T-cell (primary cell): ENCODE data around the gene SRRM1. TPM values are rescaled to one million over a fixed set of nuclear protein-coding genes. Genes with fewer than 3 reads are reported as not detected.

Source experiments
- ATAC-seq, 4 experiments: fragments of 200-7000 bp in 3 of 4; fragments of 150-1000 bp in 1 of 4; cut with Tn5 transposase; replicated peaks in 1 of 4; 1 replicate in 3 of 4; 2 replicates in 1 of 4; pipeline ENCODE4 v1.10.0; 2021; ENCODE audit warnings: moderate library complexity in 3 of 4, mild to moderate bottlenecking in 2 of 4, moderate number of reproducible peaks in 1 of 4
- CTCF ChIA-PET, 2 donors: fragments of 300-600 bp; sonication (Branson Sonifier 250); formaldehyde crosslinking; loops; one replicate each; lab custom pipeline; 2022; ENCODE audit warnings: antibody characterized with exemption in 2 of 2; lab: Charles Lee
- POLR2A ChIA-PET, 2 donors: fragments of 300-600 bp; sonication (Branson Sonifier 250); formaldehyde crosslinking; loops; one replicate each; lab custom pipeline; 2022; ENCODE audit warnings: antibody characterized with exemption in 2 of 2; lab: Charles Lee
- DNase-seq, 35 experiments: peaks; one replicate each; pipeline versions ENCODE4 v3.0.0 to v3.0.0-alpha.2; 2013 to 2023
- H3K27ac ChIP-seq: one replicate; pipeline ENCODE4 v1.5.1; 2013; ENCODE audit warnings: low read length
- H3K27me3 ChIP-seq, 2 experiments: replicated peaks in 1 of 2; 1 replicate in 1 of 2; 2 replicates in 1 of 2; pipeline versions ENCODE4 v1.6.1 to v1.7.0; 2013; ENCODE audit warnings: low read length in 1 of 2, mixed read lengths in 1 of 2; ENCODE audit not compliant: control insufficient read depth in 2 of 2, insufficient read depth in 2 of 2; ENCODE audit errors: extremely low read depth in 1 of 2
- H3K36me3 ChIP-seq, 2 donors: 1 replicate in 1 of 2; 2 replicates in 1 of 2; pipeline versions ENCODE4 v1.6.1 to v1.7.0; 2013; ENCODE audit warnings: low read length in 1 of 2; ENCODE audit not compliant: control insufficient read depth in 2 of 2, insufficient read depth in 1 of 2; ENCODE audit errors: extremely low read depth in 1 of 2
- H3K4me1 ChIP-seq, 2 experiments: 1 replicate in 1 of 2; 2 replicates in 1 of 2; pipeline versions ENCODE4 v1.6.1 to v1.7.0; 2013; ENCODE audit warnings: low read length in 2 of 2, mixed read lengths in 1 of 2; ENCODE audit not compliant: insufficient read depth in 2 of 2, control insufficient read depth in 1 of 2; ENCODE audit errors: extremely low read depth in 1 of 2
- H3K4me3 ChIP-seq, 2 donors: 1 replicate in 1 of 2; 2 replicates in 1 of 2; pipeline versions ENCODE4 v1.5.1 to v1.7.0; 2013; ENCODE audit warnings: mild to moderate bottlenecking in 2 of 2, low read length in 1 of 2, moderate library complexity in 1 of 2; ENCODE audit not compliant: control insufficient read depth in 1 of 2; ENCODE audit errors: extremely low read depth in 1 of 2
- H3K9me3 ChIP-seq: 2 replicates; pipeline ENCODE4 v1.7.0; 2013
- H3K27ac Mint-ChIP-seq, 2 donors: one replicate each; pipeline ENCODE4 v1.8.0; 2020 to 2021; ENCODE audit warnings: mild to moderate bottlenecking in 2 of 2, mixed read lengths in 2 of 2
- H3K27me3 Mint-ChIP-seq, 2 donors: one replicate each; pipeline ENCODE4 v1.8.0; 2021 to 2022; ENCODE audit warnings: mixed read lengths in 2 of 2
- H3K36me3 Mint-ChIP-seq: one replicate; pipeline ENCODE4 v1.8.0; 2021; ENCODE audit warnings: mixed read lengths
- H3K4me1 Mint-ChIP-seq, 3 donors: one replicate each; pipeline ENCODE4 v1.8.0; 2020 to 2022; ENCODE audit warnings: mixed read lengths in 3 of 3, mild to moderate bottlenecking in 1 of 3
- H3K4me3 Mint-ChIP-seq, 3 donors: one replicate each; pipeline ENCODE4 v1.8.0; 2020 to 2022; ENCODE audit warnings: mild to moderate bottlenecking in 3 of 3, mixed read lengths in 3 of 3, moderate library complexity in 3 of 3
- H3K9me3 Mint-ChIP-seq, 3 donors: one replicate each; pipeline ENCODE4 v1.8.0; 2020 to 2022; ENCODE audit warnings: mixed read lengths in 3 of 3
- WGBS: methylation state at CpG from one replicate; pipeline ENCODE4 v1.1.5; 2013; ENCODE audit warnings: missing lambda C conversion rate; ENCODE audit not compliant: insufficient coverage; 5-methylcytosine and 5-hydroxymethylcytosine counted together
- total RNA-seq, 35 experiments: library from RNA in 6 of 35; stranded (reverse) in 6 of 35; fragments of 120-200 nt in 1 of 35; gene quantifications; one replicate each; pipeline versions ENCODE4 v1.2.1 to v1.2.4 and lab custom pipeline; 2013 to 2026

The SRRM1 gene
- total RNA-seq, 5 donors from 2014 or later (not counting 1 experiment from before 2014, with no cell fraction given), result 158 to 303 (median 181) TPM

DNA sequence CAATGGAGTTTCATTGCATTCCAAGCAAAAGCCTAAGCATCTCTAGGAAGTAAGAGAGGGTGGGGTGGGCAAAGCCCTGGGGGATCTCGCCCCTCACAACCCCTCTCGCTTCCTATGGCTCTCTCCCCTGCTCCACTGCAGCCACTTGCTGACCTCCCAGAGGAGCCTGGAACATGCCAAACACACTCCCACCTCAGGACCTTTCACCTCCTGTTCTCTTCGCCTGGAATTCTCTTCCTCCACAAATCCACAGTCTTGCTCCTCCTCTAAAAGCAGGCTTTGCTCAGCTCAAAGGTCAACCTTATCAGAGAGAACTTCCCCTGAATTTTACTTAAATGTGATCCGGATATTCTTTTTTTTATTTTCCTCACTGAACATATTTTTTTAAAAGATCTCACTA lies 20.9 kb upstream of the SRRM1 start:
- Mint-ChIP-seq H3K4me3 (no peak overlapping the region), H3K9me3 (no peaks in the 10 kb centered on the region), H3K27me3 (peaks cover 12 to 26% of the 10 kb centered on the region in 2 donors), H3K27ac (no peak overlapping the region), H3K36me3 (no peaks in the 10 kb centered on the region), H3K4me1 (no peaks in the 10 kb centered on the region)
- DNase-seq (no peak), ATAC-seq (no peak)
- WGBS, result no CpG with 5 or more reads among the region's 4 CpGs
- no peaks in the 10 kb centered on the region for H3K36me3 ChIP-seq
- CTCF ChIA-PET, result interaction anchor here in 1 of 2 donors (1.6 kb wide), 1 partner anchor 10 kb away, joined by 7 read pairs; no protein-coding TSS in a partner anchor
- peaks cover 0 to 26% of the 10 kb centered on the region in 2 experiments for H3K27me3 ChIP-seq
- H3K4me1 ChIP-seq, result no peaks in the 10 kb centered on the region
- no peak overlapping the region for H3K4me3 ChIP-seq
- POLR2A ChIA-PET, result interaction anchor here in 1 of 2 donors (0.6 kb wide), 1 partner anchor 101 kb away, joined by 4 read pairs; no protein-coding TSS in a partner anchor
- H3K9me3 ChIP-seq, result no peaks in the 10 kb centered on the region
- H3K27ac ChIP-seq, result no peak overlapping the region

DNA sequence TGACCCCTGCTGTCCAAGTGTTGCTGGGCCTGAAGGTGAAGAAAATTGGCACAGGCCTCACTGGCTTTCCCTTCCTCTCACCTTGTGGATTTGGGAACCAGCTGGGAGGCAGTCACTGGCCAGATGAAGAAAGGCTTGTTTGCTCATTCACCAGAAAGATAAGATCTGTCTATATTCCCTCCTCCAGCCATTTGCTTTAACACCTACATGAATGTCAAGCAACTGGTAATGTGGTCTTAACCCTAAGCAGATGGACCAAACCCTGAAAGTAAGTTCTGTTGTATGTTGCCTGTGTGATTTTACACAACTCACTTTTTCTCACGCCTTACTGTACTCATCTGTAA lies 10.3 kb upstream of the SRRM1 start:
- Mint-ChIP-seq H3K4me3 (no peak overlapping the region), H3K9me3 (no peaks in the 10 kb centered on the region), H3K27me3 (peaks cover 2 to 3% of the 10 kb centered on the region in 2 donors), H3K4me1 (peaks cover 0 to 2% (median 2%) of the 10 kb centered on the region in 3 donors), H3K27ac (no peak overlapping the region), H3K36me3 (no peaks in the 10 kb centered on the region)
- Histone ChIP-seq H3K36me3 (no peaks in the 10 kb centered on the region), H3K4me3 (no peak overlapping the region), H3K4me1 (no peaks in the 10 kb centered on the region), H3K27ac (no peak overlapping the region), H3K9me3 (no peaks in the 10 kb centered on the region), H3K27me3 (peaks cover 0 to 23% of the 10 kb centered on the region in 2 experiments)
- no peak for DNase-seq
- ChIA-PET POLR2A (no interaction called here), CTCF (interaction anchor here in 1 of 2 donors (1.2 to 2.0 kb wide), 2 partner anchors 11 to 482 kb away, joined by 4 to 7 read pairs; no protein-coding TSS in a partner anchor)
- no CpG with 5 or more reads among the region's 1 CpG for WGBS
- ATAC-seq, result no peak

DNA sequence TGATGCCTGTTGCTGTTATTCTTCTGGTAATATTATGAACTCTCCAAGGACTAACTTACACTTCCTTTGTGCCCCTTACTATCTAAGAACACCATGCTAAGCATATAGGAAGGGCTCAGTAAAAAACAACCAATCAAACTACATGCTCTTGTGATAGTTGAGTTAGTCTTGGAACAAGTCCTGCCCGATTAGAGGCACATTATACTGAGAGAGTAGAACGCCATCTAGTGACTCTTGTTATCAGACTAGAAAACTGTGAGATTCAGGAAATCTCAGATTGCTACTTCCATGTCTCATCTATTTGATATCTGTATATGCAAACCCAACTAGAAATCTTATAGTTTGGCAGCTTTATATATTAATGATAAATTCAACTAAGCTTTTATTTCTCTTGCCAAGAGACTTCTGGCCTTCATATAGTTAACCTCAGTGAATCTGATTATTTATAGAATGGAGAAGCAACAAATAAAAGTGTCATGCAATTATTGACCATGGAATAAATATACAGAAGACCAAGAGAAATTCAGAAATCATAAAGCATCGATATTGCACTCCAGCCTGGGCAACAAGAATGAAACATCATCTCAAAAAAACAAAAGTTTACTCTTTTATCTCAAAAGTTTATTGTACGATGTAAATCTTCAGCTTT lies 7.8 kb upstream of the SRRM1 start:
- CTCF ChIA-PET, result interaction anchor here (0.5 to 2.8 kb wide), 4 partner anchors 11 to 437 kb away, joined by 3 to 16 read pairs (median 4); no protein-coding TSS in a partner anchor
- H3K27me3 Mint-ChIP-seq, result peaks cover 0 to 2% of the 10 kb centered on the region in 2 donors

GRCh38 chr1:24636661-24637357 lies 6.3 kb upstream of the SRRM1 start:
- no peak overlapping the region for H3K4me3 ChIP-seq
- Mint-ChIP-seq H3K4me1 (peaks cover 10 to 18% (median 16%) of the 10 kb centered on the region in 3 donors), H3K27me3 (no peaks in the 10 kb centered on the region), H3K27ac (no peak overlapping the region), H3K36me3 (no peaks in the 10 kb centered on the region), H3K4me3 (no peak overlapping the region), H3K9me3 (no peaks in the 10 kb centered on the region)
- no peak overlapping the region for H3K27ac ChIP-seq
- H3K4me1 ChIP-seq, result peaks cover 6 to 9% of the 10 kb centered on the region in 2 experiments
- H3K36me3 ChIP-seq, result no peaks in the 10 kb centered on the region
- ATAC-seq, result no peak
- H3K9me3 ChIP-seq, result no peaks in the 10 kb centered on the region
- peaks cover 0 to 5% of the 10 kb centered on the region in 2 experiments for H3K27me3 ChIP-seq
- POLR2A ChIA-PET, result interaction anchor here in 1 of 2 donors (0.6 kb wide), 1 partner anchor 72 kb away, joined by 5 read pairs; no protein-coding TSS in a partner anchor
- no peak for DNase-seq
- no CpG with 5 or more reads among the region's 3 CpGs for WGBS
- CTCF ChIA-PET, result interaction anchor here in 1 of 2 donors (1.0 to 2.8 kb wide), 4 partner anchors 50 to 487 kb away, joined by 3 to 16 read pairs (median 6); no protein-coding TSS in a partner anchor

More for the DNA sequence above, 7.8 kb upstream of the SRRM1 start:
- no peak overlapping the region for H3K27ac Mint-ChIP-seq
- Histone ChIP-seq H3K4me1 (no peaks in the 10 kb centered on the region), H3K27me3 (peaks cover 0 to 15% of the 10 kb centered on the region in 2 experiments), H3K36me3 (no peaks in the 10 kb centered on the region), H3K4me3 (no peak overlapping the region), H3K27ac (no peak overlapping the region), H3K9me3 (no peaks in the 10 kb centered on the region)
- peak; percentile 76 to 97 (median 86) for ATAC-seq
- no peaks in the 10 kb centered on the region for H3K9me3 Mint-ChIP-seq
- peak in 3 of 35 experiments; percentile 12 to 74 (median 13) for DNase-seq
- H3K4me1 Mint-ChIP-seq, result peaks cover 2 to 6% (median 6%) of the 10 kb centered on the region in 3 donors
- no peak overlapping the region for H3K4me3 Mint-ChIP-seq
- POLR2A ChIA-PET, result interaction anchor here (0.6 to 1.0 kb wide), 3 partner anchors 100 to 445 kb away, joined by 3 to 4 read pairs (median 4); no protein-coding TSS in a partner anchor
- WGBS, result 100% methylated on average over 1 of the region's 4 CpGs
- H3K36me3 Mint-ChIP-seq, result no peaks in the 10 kb centered on the region

DNA sequence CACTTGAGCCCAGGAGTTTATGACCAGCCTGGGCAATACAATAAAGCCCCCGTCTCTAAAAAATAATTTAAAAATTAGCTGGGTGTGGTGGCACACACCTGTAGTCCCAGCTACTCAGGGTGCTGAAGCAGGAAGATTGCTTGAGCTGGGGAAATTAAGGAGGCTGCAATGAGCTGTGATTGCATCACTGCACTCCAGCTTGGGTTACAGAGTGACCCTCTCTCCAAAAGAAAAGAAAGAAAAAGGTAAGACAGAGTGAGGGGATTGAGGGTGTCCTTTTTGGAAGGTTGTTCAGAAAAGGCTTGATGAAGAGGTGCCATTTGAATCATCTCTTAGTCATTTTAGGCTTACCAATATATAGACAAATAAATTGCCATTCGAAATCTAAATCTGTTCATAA lies 4.0 kb upstream of the SRRM1 start:
- WGBS, result 100% methylated on average over 1 of the region's 2 CpGs
- H3K27ac Mint-ChIP-seq, result peak overlapping the region in 1 of 2 donors; percentile 65

GRCh38 chr1:24639881-24640280 lies 3.2 kb upstream of the SRRM1 start:
- H3K9me3 ChIP-seq, result no peaks in the 10 kb centered on the region
- H3K27ac Mint-ChIP-seq, result no peak overlapping the region
- H3K4me1 ChIP-seq, result peaks cover 17 to 19% of the 10 kb centered on the region in 2 experiments
- no peaks in the 10 kb centered on the region for H3K36me3 ChIP-seq
- no peaks in the 10 kb centered on the region for H3K27me3 ChIP-seq
- no peaks in the 10 kb centered on the region for H3K9me3 Mint-ChIP-seq
- H3K4me3 ChIP-seq, result no peak overlapping the region
- ChIA-PET POLR2A (interaction anchor here (0.7 kb wide), 3 partner anchors 34 to 106 kb away, joined by 3 to 15 read pairs (median 3); no protein-coding TSS in a partner anchor), CTCF (interaction anchor here in 1 of 2 donors (0.6 kb wide), 1 partner anchor 441 kb away, joined by 3 read pairs; no protein-coding TSS in a partner anchor)
- peaks cover 20 to 32% (median 26%) of the 10 kb centered on the region in 3 donors for H3K4me1 Mint-ChIP-seq
- H3K27me3 Mint-ChIP-seq, result no peaks in the 10 kb centered on the region
- no peak overlapping the region for H3K27ac ChIP-seq
- DNase-seq (no peak), ATAC-seq (no peak)
- H3K36me3 Mint-ChIP-seq, result no peaks in the 10 kb centered on the region
- WGBS, result 57% methylated on average over 1 of the region's 4 CpGs
- peak overlapping the region in 1 of 3 donors; percentile 6 for H3K4me3 Mint-ChIP-seq

More for the DNA sequence above, 4.0 kb upstream of the SRRM1 start:
- Mint-ChIP-seq H3K27me3 (no peaks in the 10 kb centered on the region), H3K9me3 (no peaks in the 10 kb centered on the region), H3K36me3 (no peaks in the 10 kb centered on the region), H3K4me1 (peaks cover 12 to 24% (median 18%) of the 10 kb centered on the region in 3 donors), H3K4me3 (no peak overlapping the region)
- ChIA-PET POLR2A (no interaction called here), CTCF (interaction anchor here (0.7 to 1.8 kb wide), 4 partner anchors 52 to 246 kb away, joined by 3 to 5 read pairs (median 4); partner anchors contain the start of gene NIPAL3 (in 1 of the 2))
- no peak overlapping the region for H3K4me3 ChIP-seq
- no peaks in the 10 kb centered on the region for H3K9me3 ChIP-seq
- peaks cover 0 to 5% of the 10 kb centered on the region in 2 experiments for H3K27me3 ChIP-seq
- ATAC-seq (no peak), DNase-seq (no peak)
- H3K36me3 ChIP-seq, result no peaks in the 10 kb centered on the region
- peaks cover 10 to 16% of the 10 kb centered on the region in 2 experiments for H3K4me1 ChIP-seq
- H3K27ac ChIP-seq, result no peak overlapping the region
